Smooth muscle cell (in vitro differentiated cells): ENCODE data around the gene LRRC61. TPM values are rescaled to one million over a fixed set of nuclear protein-coding genes. Genes with fewer than 3 reads are reported as not detected.

ENCODE experiments used
- DNase-seq: peaks from one replicate; lab custom pipeline; 2025; ENCODE audit not compliant: unreplicated experiment; lab: John Stamatoyannopoulos, UW
- H2AFZ ChIP-seq: fragments of 200-600 bp; sonication (generic); 2 replicates; pipeline ENCODE4 v1.6.0; 2016; ENCODE audit warnings: antibody characterized with exemption, low read depth, mild to moderate bottlenecking
- H3F3A ChIP-seq: fragments of 200-600 bp; sonication (generic); 2 replicates; pipeline ENCODE4 v1.6.0; 2017; ENCODE audit warnings: antibody characterized with exemption, low read depth
- H3K27ac ChIP-seq: fragments of 200-600 bp; sonication (generic); 2 replicates; pipeline ENCODE4 v1.5.1; 2016; ENCODE audit warnings: low read depth, mild to moderate bottlenecking
- H3K27me3 ChIP-seq: fragments of 200-600 bp; sonication (generic); 2 replicates; pipeline ENCODE4 v1.6.1; 2016; ENCODE audit warnings: low read depth, mild to moderate bottlenecking
- H3K36me3 ChIP-seq: fragments of 200-600 bp; sonication (generic); 2 replicates; pipeline ENCODE4 v1.5.1; 2016; ENCODE audit warnings: low read depth
- H3K4me1 ChIP-seq: fragments of 200-600 bp; sonication (generic); 2 replicates; pipeline ENCODE4 v1.5.1; 2016; ENCODE audit warnings: low read depth
- H3K4me2 ChIP-seq: fragments of 200-600 bp; sonication (generic); 2 replicates; pipeline ENCODE4 v1.6.0; 2016; ENCODE audit warnings: mild to moderate bottlenecking
- H3K4me3 ChIP-seq: fragments of 200-600 bp; sonication (generic); 2 replicates; pipeline ENCODE4 v1.5.1; 2016; ENCODE audit warnings: mild to moderate bottlenecking
- H3K79me2 ChIP-seq: fragments of 200-600 bp; sonication (generic); 2 replicates; pipeline ENCODE4 v1.6.0; 2016; ENCODE audit warnings: low read depth, mild to moderate bottlenecking
- H3K9ac ChIP-seq: fragments of 200-600 bp; sonication (generic); 2 replicates; pipeline ENCODE4 v1.6.0; 2016; ENCODE audit warnings: low read depth
- H3K9me3 ChIP-seq: fragments of 200-600 bp; sonication (generic); replicated peaks from 2 replicates; pipeline ENCODE4 v1.5.1; 2016; ENCODE audit warnings: low read depth
- H4K20me1 ChIP-seq: fragments of 200-600 bp; sonication (generic); 2 replicates; pipeline ENCODE4 v1.6.0; 2016; ENCODE audit warnings: low read depth
- WGBS: methylation state at CpG from one replicate; pipeline ENCODE4 v1.1.7; 2016; ENCODE audit warnings: low lambda C conversion rate; 5-methylcytosine and 5-hydroxymethylcytosine counted together
- polyA plus RNA-seq: library from polyadenylated mRNA; unstranded; fragments of >200 nt; fragmentation: Nextera tagmentation; extraction: Ambion mirVana; gene quantifications from 2 replicates; pipeline ENCODE4 v1.2.1, GENCODE V29; 2016
- total RNA-seq: library from RNA; depleted of rRNA; stranded (reverse); fragments of >200 nt; gene quantifications from 2 replicates; pipeline ENCODE4 v1.2.3, GENCODE V29; 2014
- TF ChIP-seq, protein P1 (sequence below): fragments of 200-600 bp; sonication (generic); IDR thresholded peaks from 2 replicates; pipeline ENCODE4 v1.5.1; 2017; ENCODE audit warnings: borderline replicate concordance, mild to moderate bottlenecking, antibody characterized with exemption; ENCODE audit not compliant: insufficient read depth, poor library complexity, severe bottlenecking

The LRRC61 gene
- total and polyA plus RNA-seq, 2 experiments from 2014 or later, result 6.9 to 14.7 TPM

DNA sequence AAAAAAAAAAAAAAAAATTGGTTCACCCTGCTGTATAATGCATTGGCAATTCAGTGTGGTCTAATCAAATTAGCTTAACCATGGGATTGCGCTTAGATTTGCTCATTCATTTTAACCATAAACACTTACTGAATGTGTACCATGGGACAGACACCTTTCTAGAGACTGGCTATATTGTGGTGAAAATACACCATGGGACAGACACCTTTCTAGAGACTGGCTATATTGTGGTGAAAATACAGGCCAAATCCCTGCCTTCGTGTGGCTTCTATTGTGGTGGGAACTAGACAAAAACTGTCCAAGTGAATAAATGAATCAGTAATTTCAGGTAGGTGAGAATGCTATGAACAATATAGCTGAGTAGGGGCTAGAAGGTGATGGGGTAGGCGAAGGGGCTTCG lies 35.3 kb downstream of the LRRC61 start:
- Histone ChIP-seq H3K27ac (no peak overlapping the region), H3K36me3 (no peaks in the 10 kb centered on the region), H3K4me3 (no peak overlapping the region), H3K27me3 (no peaks in the 10 kb centered on the region), H3F3A (no peaks in the 10 kb centered on the region), H4K20me1 (no peaks in the 10 kb centered on the region), H3K4me2 (no peak overlapping the region), H3K79me2 (no peaks in the 10 kb centered on the region), H3K9me3 (no peaks in the 10 kb centered on the region), H3K9ac (no peak overlapping the region), H3K4me1 (peaks cover 8% of the 10 kb centered on the region), H2AFZ (no peak overlapping the region)
- 91% methylated on average over 4 of the region's 4 CpGs for WGBS
- DNase-seq, result no peak
- TF ChIP-seq, protein P1, sequence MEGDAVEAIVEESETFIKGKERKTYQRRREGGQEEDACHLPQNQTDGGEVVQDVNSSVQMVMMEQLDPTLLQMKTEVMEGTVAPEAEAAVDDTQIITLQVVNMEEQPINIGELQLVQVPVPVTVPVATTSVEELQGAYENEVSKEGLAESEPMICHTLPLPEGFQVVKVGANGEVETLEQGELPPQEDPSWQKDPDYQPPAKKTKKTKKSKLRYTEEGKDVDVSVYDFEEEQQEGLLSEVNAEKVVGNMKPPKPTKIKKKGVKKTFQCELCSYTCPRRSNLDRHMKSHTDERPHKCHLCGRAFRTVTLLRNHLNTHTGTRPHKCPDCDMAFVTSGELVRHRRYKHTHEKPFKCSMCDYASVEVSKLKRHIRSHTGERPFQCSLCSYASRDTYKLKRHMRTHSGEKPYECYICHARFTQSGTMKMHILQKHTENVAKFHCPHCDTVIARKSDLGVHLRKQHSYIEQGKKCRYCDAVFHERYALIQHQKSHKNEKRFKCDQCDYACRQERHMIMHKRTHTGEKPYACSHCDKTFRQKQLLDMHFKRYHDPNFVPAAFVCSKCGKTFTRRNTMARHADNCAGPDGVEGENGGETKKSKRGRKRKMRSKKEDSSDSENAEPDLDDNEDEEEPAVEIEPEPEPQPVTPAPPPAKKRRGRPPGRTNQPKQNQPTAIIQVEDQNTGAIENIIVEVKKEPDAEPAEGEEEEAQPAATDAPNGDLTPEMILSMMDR, result no peak

DNA sequence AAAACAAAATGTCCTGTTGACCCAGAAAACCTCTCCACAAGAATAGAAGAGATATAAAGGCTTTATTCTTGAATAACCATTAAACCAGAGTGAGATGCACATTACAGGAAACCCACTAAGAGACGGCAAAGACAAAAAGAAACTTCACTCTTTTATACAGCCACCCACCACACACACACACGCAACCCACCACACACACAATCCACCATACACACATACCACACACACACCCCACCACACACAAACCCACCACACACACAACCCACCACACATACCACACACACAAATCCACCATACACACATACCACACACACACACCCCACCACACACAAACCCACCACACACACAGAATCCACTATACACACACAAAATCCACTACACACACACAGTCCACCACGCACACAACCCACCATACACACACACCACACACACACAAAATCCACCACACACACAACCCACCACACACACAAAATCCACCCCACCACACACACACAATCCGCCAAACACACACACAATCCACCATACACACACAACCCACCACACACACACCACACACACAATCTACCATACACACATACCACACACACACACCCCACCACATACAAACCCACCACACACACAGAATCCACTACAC lies 36.0 kb downstream of the LRRC61 start:
- no peak overlapping the region for H3K4me3 ChIP-seq
- H3K79me2 ChIP-seq, result no peaks in the 10 kb centered on the region
- no peaks in the 10 kb centered on the region for H3K36me3 ChIP-seq
- no peak overlapping the region for H3K9ac ChIP-seq
- H3K4me1 ChIP-seq, result peaks cover 8% of the 10 kb centered on the region
- DNase-seq, result no peak
- TF ChIP-seq, protein P1, result no peak
- no peaks in the 10 kb centered on the region for H3F3A ChIP-seq
- 91% methylated on average over 3 of the region's 4 CpGs for WGBS
- no peaks in the 10 kb centered on the region for H3K9me3 ChIP-seq
- no peak overlapping the region for H3K27ac ChIP-seq
- no peak overlapping the region for H3K4me2 ChIP-seq
- H2AFZ ChIP-seq, result no peak overlapping the region
- H3K27me3 ChIP-seq, result no peaks in the 10 kb centered on the region
- H4K20me1 ChIP-seq, result no peaks in the 10 kb centered on the region

DNA sequence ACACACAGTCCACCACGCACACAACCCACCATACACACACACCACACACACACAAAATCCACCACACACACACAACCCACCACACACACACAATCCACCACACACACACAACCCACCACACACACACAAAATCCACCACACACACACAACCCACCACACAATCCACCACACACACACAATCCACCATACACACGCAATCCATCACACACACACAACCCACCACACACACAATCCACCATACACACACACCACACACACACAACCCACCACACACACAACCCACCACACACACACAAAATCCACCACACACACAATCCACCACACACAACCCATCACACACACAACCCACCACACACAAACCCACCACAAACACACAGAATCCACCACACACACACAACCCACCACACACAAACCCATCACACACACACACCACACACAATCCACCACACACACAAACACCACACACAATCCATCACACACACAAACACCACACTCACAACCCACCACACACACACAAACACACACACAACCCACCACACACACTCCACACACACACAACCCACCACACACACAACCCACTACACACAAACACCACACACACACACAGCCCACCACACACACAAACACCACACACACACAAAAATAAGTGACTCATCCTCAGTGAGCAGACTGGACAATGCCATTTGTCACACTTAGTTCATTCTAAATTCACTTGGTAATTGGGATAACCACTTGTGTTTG lies 36.6 kb downstream of the LRRC61 start:
- DNase-seq, result no peak
- H3K4me1 ChIP-seq, result peaks cover 8% of the 10 kb centered on the region
- TF ChIP-seq, protein P1, result no peak
- H3K9me3 ChIP-seq, result no peaks in the 10 kb centered on the region
- no peak overlapping the region for H2AFZ ChIP-seq
- H3K27me3 ChIP-seq, result no peaks in the 10 kb centered on the region
- no peaks in the 10 kb centered on the region for H3K36me3 ChIP-seq
- H3F3A ChIP-seq, result no peaks in the 10 kb centered on the region
- no peaks in the 10 kb centered on the region for H4K20me1 ChIP-seq
- H3K9ac ChIP-seq, result no peak overlapping the region
- WGBS, result 100% methylated on average over 1 of the region's 2 CpGs
- H3K79me2 ChIP-seq, result no peaks in the 10 kb centered on the region
- H3K4me3 ChIP-seq, result no peak overlapping the region
- H3K4me2 ChIP-seq, result no peak overlapping the region
- H3K27ac ChIP-seq, result no peak overlapping the region
